ENCODE data around the gene CPED1.
"Not testable (repeated sequence)": the region's sequence is repeated elsewhere in the genome, so short reads cannot be mapped to it uniquely, and the experiment has no call there.

The CPED1 gene

DNA sequence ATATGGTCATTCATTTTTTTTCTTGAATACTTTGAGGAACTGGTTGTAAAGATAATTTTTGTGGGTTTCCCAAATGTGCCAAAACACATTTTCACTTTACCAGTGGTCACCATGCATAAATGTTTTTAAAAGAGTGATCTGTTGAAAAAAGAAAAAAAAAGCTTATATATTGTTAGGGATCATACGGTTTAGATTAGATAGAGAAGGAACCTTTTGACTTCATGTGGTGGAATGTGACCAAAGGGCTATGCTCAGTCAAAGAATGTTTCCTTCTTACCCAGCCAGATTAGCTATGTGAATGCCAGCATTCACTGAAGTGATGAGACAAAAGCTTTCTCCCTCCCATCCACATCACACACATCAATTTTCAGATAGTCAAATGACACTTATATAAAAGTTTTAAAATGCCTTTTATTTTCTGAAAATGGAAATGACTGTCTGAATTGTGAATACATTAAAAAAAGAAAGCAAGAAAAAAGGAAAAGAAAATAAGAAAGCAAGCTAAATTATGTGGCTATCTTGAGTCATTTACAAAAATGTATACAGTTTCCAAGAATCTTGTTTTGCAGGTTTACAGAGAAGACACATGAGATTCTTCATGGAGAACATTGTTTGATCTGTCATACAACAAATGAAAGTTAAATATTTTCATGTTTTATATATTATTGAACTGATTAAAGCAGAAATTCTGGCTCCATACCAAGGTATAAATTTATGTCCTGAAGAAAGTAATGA, 8.6 kb upstream of the CPED1 start:
- Histone ChIP-seq H3K4me1 (ENCODE audit: control insufficient read depth in 2 of 2, insufficient read depth in 2 of 2, low read length in 2 of 2) (no peaks in the 10 kb centered on the region), H3K27me3 (ENCODE audit: control insufficient read depth in 2 of 2, insufficient read depth in 2 of 2, low read length in 2 of 2) (no peaks in the 10 kb centered on the region), H3K36me3 (ENCODE audit: control insufficient read depth in 2 of 2, insufficient read depth in 2 of 2, low read length in 2 of 2) (peaks cover 8 to 16% of the 10 kb centered on the region in 2 donors), H3K9ac (ENCODE audit: low read depth in 1 of 2, low read length in 2 of 2) (no peak overlapping the region), H3K9me3 (ENCODE audit: control insufficient read depth in 2 of 2, low read length in 2 of 2) (no peaks in the 10 kb centered on the region), H3K27ac (ENCODE audit: low read depth in 2 of 2, low read length in 2 of 2) (no peak overlapping the region), H3K4me3 (ENCODE audit: low read length in 2 of 2) (no peak overlapping the region)

DNA sequence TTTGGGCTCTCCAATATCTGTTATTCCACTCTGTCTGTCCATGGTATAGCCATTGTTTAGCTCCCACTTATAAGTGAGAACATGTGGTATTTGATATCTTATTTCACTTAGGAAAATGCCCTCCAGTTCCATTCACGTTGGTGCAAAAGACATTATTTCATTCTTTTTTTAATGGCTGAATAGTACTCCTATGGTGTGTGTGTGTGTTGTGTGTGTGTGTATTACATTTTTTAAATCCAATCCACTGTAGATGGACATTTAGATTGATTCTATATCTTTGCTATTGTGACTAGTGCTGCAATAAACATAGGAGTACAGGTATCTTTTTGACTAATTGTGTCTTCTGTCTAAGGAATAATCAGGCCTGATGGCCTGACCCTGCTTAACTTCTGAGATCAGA, 7.4 kb upstream of the CPED1 start:
- Histone ChIP-seq H3K27ac (ENCODE audit: low read depth in 2 of 2, low read length in 2 of 2) (no peak overlapping the region), H3K9ac (ENCODE audit: low read depth in 1 of 2, low read length in 2 of 2) (no peak overlapping the region), H3K36me3 (ENCODE audit: control insufficient read depth in 2 of 2, insufficient read depth in 2 of 2, low read length in 2 of 2) (peaks cover 0 to 6% of the 10 kb centered on the region in 2 donors), H3K9me3 (ENCODE audit: control insufficient read depth in 2 of 2, low read length in 2 of 2) (no peaks in the 10 kb centered on the region), H3K27me3 (ENCODE audit: control insufficient read depth in 2 of 2, insufficient read depth in 2 of 2, low read length in 2 of 2) (no peaks in the 10 kb centered on the region), H3K4me1 (ENCODE audit: control insufficient read depth in 2 of 2, insufficient read depth in 2 of 2, low read length in 2 of 2) (no peaks in the 10 kb centered on the region), H3K4me3 (ENCODE audit: low read length in 2 of 2) (no peak overlapping the region)

DNA sequence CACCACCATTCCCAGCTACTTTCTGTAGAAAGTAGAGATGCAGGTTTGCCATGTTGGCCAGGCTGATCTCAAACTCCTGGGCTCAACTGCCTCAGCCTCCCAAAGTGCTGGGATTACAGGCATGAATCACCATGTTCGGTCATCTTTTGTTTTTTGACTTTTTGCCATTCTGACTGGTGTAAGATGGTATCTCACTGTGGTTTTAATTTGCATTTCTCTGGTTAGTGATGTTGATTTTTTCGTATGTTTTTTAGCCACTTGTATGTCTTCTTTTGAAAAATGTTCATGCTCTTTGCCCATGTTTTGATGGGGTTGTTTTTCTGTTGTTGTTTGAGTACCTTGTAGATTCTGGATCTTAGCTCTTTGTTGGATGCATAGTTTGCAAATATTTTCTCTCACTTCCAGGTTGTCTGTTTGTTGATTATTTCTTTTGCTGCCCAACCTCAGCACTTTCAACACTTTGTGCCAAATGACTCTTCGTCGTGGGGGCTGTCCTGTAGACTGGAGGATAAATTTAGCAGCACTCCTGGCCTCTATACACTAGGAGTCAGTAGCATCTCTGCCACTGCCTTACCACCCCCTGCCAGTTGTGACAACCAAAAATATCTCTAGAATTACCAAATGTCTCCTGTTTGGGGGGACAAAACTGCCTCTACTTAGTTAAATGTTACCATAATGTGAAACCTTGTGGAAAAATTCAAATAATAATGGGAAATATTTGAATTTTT, 6.5 kb upstream of the CPED1 start:
- Histone ChIP-seq H3K9me3 (ENCODE audit: control insufficient read depth in 2 of 2, low read length in 2 of 2) (no peaks in the 10 kb centered on the region), H3K36me3 (ENCODE audit: control insufficient read depth in 2 of 2, insufficient read depth in 2 of 2, low read length in 2 of 2) (no peaks in the 10 kb centered on the region), H3K4me3 (ENCODE audit: low read length in 2 of 2) (no peak overlapping the region), H3K27me3 (ENCODE audit: control insufficient read depth in 2 of 2, insufficient read depth in 2 of 2, low read length in 2 of 2) (no peaks in the 10 kb centered on the region), H3K9ac (ENCODE audit: low read depth in 1 of 2, low read length in 2 of 2) (no peak overlapping the region), H3K4me1 (ENCODE audit: control insufficient read depth in 2 of 2, insufficient read depth in 2 of 2, low read length in 2 of 2) (no peaks in the 10 kb centered on the region), H3K27ac (ENCODE audit: low read depth in 2 of 2, low read length in 2 of 2) (no peak overlapping the region)

DNA sequence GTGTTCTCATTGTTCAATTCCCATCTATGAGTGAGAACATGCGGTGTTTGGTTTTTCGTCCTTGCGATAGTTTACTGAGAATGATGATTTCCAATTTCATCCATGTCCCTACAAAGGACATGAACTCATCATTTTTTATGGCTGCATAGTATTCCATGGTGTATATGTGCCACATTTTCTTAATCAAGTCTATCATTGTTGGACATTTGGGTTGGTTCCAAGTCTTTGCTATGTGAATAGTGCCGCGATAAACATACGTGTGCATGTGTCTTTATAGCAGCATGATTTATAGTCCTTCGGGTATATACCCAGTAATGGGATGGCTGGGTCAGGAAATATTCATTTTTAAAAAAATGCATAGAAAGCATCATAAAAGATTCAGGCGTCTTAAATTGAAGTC, 4.9 kb upstream of the CPED1 start:
- H3K4me1 ChIP-seq (ENCODE audit: control insufficient read depth in 2 of 2, insufficient read depth in 2 of 2, low read length in 2 of 2); H3K36me3 ChIP-seq (ENCODE audit: control insufficient read depth in 2 of 2, insufficient read depth in 2 of 2, low read length in 2 of 2); H3K4me3 ChIP-seq (ENCODE audit: low read length in 2 of 2); H3K27me3 ChIP-seq (ENCODE audit: control insufficient read depth in 2 of 2, insufficient read depth in 2 of 2, low read length in 2 of 2); H3K27ac ChIP-seq (ENCODE audit: low read depth in 2 of 2, low read length in 2 of 2); H3K9me3 ChIP-seq (ENCODE audit: control insufficient read depth in 2 of 2, low read length in 2 of 2); H3K9ac ChIP-seq (ENCODE audit: low read depth in 1 of 2, low read length in 2 of 2): not testable (repeated sequence)

DNA sequence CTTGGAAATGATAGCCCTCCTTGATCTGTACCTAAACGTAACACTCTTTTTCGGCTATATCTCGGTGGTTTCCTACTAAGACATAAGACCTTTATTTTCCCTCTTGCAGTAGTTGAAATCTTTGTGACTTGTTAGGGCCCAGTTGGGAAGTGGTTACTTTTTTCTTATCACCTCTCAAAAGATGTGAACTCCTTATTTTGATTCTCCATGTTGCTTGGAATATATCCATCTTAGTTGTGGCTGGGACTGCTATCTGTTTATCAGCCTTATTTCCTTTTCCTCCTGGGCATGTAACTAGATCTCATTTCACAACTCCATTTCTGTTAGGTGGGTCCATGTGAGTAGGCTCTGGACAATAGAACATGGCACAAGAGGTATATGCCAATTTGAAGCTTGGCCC, 4.1 kb upstream of the CPED1 start:
- Histone ChIP-seq H3K36me3 (ENCODE audit: control insufficient read depth in 2 of 2, insufficient read depth in 2 of 2, low read length in 2 of 2) (no peaks in the 10 kb centered on the region), H3K9me3 (ENCODE audit: control insufficient read depth in 2 of 2, low read length in 2 of 2) (no peaks in the 10 kb centered on the region), H3K27ac (ENCODE audit: low read depth in 2 of 2, low read length in 2 of 2) (no peak overlapping the region), H3K27me3 (ENCODE audit: control insufficient read depth in 2 of 2, insufficient read depth in 2 of 2, low read length in 2 of 2) (peaks cover 0 to under 1% of the 10 kb centered on the region in 2 donors), H3K4me1 (ENCODE audit: control insufficient read depth in 2 of 2, insufficient read depth in 2 of 2, low read length in 2 of 2) (peaks cover 9 to 11% of the 10 kb centered on the region in 2 donors), H3K4me3 (ENCODE audit: low read length in 2 of 2) (no peak overlapping the region), H3K9ac (ENCODE audit: low read depth in 1 of 2, low read length in 2 of 2) (no peak overlapping the region)

DNA sequence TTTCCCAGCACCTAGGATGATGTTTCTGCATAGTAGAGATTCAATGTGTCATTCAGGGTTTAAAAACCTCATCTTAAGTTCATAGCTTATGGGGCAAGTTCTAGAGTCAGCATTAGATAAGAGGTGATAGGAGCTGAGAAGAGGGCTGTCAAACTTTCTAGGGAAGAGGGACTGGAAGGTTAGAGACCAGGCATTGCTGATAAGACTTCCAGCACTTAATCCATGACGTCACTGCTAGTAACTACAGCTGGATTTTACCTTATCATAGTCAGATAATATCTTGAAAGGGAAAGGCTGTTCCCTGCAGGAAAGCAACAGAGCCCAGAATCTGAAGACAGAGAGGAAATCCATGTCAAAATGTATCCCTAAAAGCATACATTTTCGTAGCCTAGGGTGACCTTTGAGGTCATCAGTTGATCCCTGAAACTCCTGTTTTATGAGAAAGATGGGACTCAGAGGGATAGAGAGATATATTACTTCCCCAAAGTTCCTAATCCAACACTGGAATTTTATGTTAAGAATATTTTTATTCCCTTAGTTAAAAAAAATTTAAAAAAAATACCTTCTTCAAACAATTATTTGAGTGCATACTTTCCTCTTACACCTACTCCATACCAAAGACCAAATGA, 3.3 kb upstream of the CPED1 start:
- no peaks in the 10 kb centered on the region for H3K36me3 ChIP-seq (ENCODE audit: control insufficient read depth in 2 of 2, insufficient read depth in 2 of 2, low read length in 2 of 2)
- no peak overlapping the region for H3K27ac ChIP-seq (ENCODE audit: low read depth in 2 of 2, low read length in 2 of 2)
- H3K9ac ChIP-seq (ENCODE audit: low read depth in 1 of 2, low read length in 2 of 2) = no peak overlapping the region
- H3K4me3 ChIP-seq (ENCODE audit: low read length in 2 of 2) = no peak overlapping the region
- H3K4me1 ChIP-seq (ENCODE audit: control insufficient read depth in 2 of 2, insufficient read depth in 2 of 2, low read length in 2 of 2) = peaks cover 9 to 11% of the 10 kb centered on the region in 2 donors
- H3K9me3 ChIP-seq (ENCODE audit: control insufficient read depth in 2 of 2, low read length in 2 of 2) = no peaks in the 10 kb centered on the region
- peaks cover 2 to 7% of the 10 kb centered on the region in 2 donors for H3K27me3 ChIP-seq (ENCODE audit: control insufficient read depth in 2 of 2, insufficient read depth in 2 of 2, low read length in 2 of 2)

DNA sequence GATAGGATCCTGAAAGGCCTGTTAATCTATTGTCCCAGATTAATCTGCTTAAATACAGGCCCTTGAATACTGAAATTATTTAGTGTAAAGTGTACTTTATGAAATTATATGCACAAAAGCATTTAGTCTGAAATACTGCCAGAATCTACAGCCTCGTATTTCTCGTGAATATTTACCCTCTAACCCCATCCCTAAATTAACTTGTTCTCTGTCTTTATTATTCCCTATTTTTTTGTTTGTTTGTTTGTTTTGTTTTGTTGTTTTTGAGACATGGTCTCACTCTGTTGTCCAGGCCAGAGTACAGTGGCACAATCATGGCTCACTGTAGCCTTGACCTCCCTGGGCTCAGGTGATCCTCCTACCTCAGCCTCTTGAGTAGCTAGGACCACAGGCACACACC, 2.7 kb upstream of the CPED1 start:
- Histone ChIP-seq H3K27ac (ENCODE audit: low read depth in 2 of 2, low read length in 2 of 2) (no peak overlapping the region), H3K9me3 (ENCODE audit: control insufficient read depth in 2 of 2, low read length in 2 of 2) (no peaks in the 10 kb centered on the region), H3K36me3 (ENCODE audit: control insufficient read depth in 2 of 2, insufficient read depth in 2 of 2, low read length in 2 of 2) (no peaks in the 10 kb centered on the region), H3K4me1 (ENCODE audit: control insufficient read depth in 2 of 2, insufficient read depth in 2 of 2, low read length in 2 of 2) (peaks cover 9 to 11% of the 10 kb centered on the region in 2 donors), H3K9ac (ENCODE audit: low read depth in 1 of 2, low read length in 2 of 2) (no peak overlapping the region), H3K4me3 (ENCODE audit: low read length in 2 of 2) (no peak overlapping the region), H3K27me3 (ENCODE audit: control insufficient read depth in 2 of 2, insufficient read depth in 2 of 2, low read length in 2 of 2) (peaks cover 2 to 8% of the 10 kb centered on the region in 2 donors)

DNA sequence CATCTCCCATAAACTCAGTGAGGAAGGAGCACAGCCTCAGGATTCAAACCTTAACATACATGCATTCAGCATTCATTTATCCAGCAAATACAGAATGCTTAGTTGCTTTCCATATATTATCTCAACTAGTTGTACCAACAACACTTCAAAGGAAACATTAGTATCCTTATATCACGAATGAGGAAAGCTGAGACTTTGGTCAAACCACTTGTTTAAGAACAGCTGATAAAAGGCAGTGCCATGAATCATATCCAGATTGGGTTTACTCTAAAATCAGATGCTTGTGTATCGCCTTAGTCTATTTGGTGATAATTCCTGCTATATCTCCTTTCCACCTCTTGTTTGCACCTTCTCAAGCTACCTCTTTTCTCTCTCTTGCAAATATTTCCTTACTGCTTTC, 1.9 kb upstream of the CPED1 start:
- peaks cover 9 to 11% of the 10 kb centered on the region in 2 donors for H3K4me1 ChIP-seq (ENCODE audit: control insufficient read depth in 2 of 2, insufficient read depth in 2 of 2, low read length in 2 of 2)
- H3K9ac ChIP-seq (ENCODE audit: low read depth in 1 of 2, low read length in 2 of 2) = no peak overlapping the region
- peaks cover 2 to 9% of the 10 kb centered on the region in 2 donors for H3K27me3 ChIP-seq (ENCODE audit: control insufficient read depth in 2 of 2, insufficient read depth in 2 of 2, low read length in 2 of 2)
- H3K4me3 ChIP-seq (ENCODE audit: low read length in 2 of 2) = no peak overlapping the region
- no peak overlapping the region for H3K27ac ChIP-seq (ENCODE audit: low read depth in 2 of 2, low read length in 2 of 2)
- no peaks in the 10 kb centered on the region for H3K36me3 ChIP-seq (ENCODE audit: control insufficient read depth in 2 of 2, insufficient read depth in 2 of 2, low read length in 2 of 2)
- no peaks in the 10 kb centered on the region for H3K9me3 ChIP-seq (ENCODE audit: control insufficient read depth in 2 of 2, low read length in 2 of 2)

DNA sequence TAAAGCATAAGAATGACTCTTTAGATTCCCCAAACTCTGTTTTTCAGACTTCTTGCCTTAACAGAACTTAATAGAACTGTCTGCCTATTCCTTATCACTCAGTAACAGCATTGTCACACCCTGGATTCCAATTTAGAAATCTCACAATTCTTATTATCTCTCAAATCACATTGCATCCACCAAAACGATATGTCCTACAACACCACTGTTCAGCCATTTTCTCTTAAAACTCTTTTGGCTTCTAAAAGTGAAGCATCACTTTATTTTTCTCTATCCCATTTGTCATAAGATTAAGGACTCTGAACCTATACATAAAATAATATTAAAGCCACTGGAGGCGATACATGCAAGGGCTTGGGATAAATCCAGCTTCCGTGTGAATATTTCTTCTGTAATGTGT, 1.2 kb upstream of the CPED1 start:
- H3K36me3 ChIP-seq (ENCODE audit: control insufficient read depth in 2 of 2, insufficient read depth in 2 of 2, low read length in 2 of 2) = no peaks in the 10 kb centered on the region
- no peak overlapping the region for H3K4me3 ChIP-seq (ENCODE audit: low read length in 2 of 2)
- no peak overlapping the region for H3K9ac ChIP-seq (ENCODE audit: low read depth in 1 of 2, low read length in 2 of 2)
- H3K4me1 ChIP-seq (ENCODE audit: control insufficient read depth in 2 of 2, insufficient read depth in 2 of 2, low read length in 2 of 2) = peaks cover 9 to 11% of the 10 kb centered on the region in 2 donors
- H3K9me3 ChIP-seq (ENCODE audit: control insufficient read depth in 2 of 2, low read length in 2 of 2) = no peaks in the 10 kb centered on the region
- peaks cover 2 to 9% of the 10 kb centered on the region in 2 donors for H3K27me3 ChIP-seq (ENCODE audit: control insufficient read depth in 2 of 2, insufficient read depth in 2 of 2, low read length in 2 of 2)
- H3K27ac ChIP-seq (ENCODE audit: low read depth in 2 of 2, low read length in 2 of 2) = no peak overlapping the region
